Stimulated activated CD8-positive, alpha-beta memory T cell treated with anti-CD3 and anti-CD28 coated beads, Interleukin-15, amount 100 ng/mL, for 48 hours (primary cell): ENCODE measurements around the gene RAB26.

Experiments
- DNase-seq, 2 donors: peaks; one replicate each; pipeline ENCODE4 v3.0.0-alpha.2; 2020; ENCODE audit warnings: low read depth in 2 of 2

Gene RAB26

GRCh38 chr16:2159175-2159838, 10.9 kb downstream of the RAB26 start:
- no peak for DNase-seq

- DNase-seq = no peak
Observed at GRCh38 chr16:2160915-2161551, 12.6 kb downstream of the RAB26 start.

GRCh38 chr16:2161911-2162310, 13.5 kb downstream of the RAB26 start:
- no peak for DNase-seq

DNA sequence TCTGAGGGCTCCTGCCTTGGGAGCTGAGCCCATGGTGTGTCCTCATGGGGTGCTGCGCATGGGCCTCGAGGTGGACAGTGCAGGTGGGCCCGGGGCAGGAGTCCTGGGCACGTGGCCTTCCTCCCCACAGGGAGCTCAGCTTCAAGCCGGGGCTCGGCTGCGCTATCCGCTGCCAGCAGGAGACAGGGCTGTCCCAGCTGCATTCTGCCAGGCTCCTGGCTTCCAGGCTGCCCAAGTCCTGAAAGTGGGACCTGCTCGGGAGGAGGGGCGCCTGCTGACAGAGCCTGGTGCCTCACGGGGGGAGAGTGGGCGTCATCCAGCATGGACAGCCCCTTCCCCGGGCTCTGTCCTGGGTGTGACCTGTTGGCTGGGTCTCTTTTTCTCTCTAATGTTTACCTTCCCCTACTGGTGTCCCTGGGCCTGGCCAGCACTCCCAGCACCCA, 14.3 kb downstream of the RAB26 start:
- DNase-seq = no peak

DNA sequence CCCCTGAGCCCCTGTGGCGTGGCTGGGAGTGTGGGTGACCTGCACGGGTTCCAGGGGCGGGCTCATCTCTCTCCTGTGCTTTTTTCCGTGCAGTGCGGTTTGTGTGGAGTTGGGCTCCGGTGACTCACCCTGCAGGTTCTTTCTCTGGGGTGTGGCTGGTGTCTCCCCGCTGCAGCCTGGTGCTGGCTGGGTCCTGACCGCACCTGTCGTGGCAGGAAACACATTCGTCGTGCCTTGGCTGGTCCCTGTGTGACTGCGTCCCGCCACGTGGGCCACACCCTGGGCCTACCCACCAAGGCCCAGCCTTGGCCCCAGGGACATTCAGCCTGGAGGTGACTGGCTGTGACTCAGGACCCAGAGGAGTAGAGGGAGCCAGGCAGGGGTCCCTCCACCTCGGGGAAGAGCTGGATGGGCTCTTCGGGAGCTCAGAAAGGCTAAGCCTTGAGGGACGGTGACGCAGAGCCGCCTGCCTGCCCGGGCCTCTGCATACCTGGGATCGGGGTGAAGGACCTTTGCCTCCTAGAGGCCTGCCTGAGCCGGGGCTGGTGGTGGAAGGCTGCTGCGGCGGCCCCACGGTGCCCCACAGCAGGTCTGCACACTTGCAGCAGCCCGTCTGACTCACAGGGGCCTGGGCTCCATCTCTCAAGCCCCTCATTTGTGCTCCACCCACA, 14.9 kb downstream of the RAB26 start:
- no peak for DNase-seq

- DNase-seq = no peak
Observed at GRCh38 chr16:2165861-2166260, 17.4 kb downstream of the RAB26 start.

DNA sequence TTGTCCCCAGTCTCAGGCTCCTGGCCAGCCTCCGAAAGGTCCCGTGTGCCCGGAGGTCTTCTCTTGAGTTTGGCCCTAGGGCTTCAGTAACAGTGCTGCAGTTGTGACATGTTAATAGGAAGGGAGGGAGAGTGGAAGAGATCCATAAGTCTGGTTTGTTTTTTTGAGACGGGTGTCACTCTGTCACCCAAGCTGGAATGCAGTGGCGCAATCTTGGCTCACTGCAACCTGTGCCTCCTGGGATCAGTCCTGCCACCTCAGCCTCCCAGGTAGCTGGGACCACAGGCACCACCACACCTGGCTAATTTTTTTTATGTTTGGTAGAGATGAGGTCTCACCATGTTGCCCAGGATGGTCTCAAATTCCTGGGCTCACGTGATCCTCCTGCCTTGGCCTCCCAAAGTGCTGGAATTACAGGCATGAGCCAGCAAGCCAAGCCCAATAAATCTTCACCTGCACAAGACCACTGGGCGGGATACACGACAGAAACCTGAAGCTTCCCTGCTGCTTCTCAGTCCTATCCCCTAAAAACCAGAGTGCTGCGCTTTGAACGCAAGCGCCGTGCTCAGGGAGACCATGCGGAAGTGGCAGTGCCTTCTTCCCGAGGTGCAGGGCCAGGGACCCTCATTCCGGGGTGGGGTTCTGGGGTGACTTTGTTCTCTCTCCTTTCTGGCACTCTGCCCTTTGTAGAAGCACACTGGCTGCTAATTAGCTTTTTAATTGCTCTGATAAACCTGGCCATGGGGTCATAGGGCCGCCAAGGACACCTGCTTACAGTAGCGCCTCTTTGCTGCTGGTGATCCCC, 18.0 kb downstream of the RAB26 start:
- no peak for DNase-seq

DNA sequence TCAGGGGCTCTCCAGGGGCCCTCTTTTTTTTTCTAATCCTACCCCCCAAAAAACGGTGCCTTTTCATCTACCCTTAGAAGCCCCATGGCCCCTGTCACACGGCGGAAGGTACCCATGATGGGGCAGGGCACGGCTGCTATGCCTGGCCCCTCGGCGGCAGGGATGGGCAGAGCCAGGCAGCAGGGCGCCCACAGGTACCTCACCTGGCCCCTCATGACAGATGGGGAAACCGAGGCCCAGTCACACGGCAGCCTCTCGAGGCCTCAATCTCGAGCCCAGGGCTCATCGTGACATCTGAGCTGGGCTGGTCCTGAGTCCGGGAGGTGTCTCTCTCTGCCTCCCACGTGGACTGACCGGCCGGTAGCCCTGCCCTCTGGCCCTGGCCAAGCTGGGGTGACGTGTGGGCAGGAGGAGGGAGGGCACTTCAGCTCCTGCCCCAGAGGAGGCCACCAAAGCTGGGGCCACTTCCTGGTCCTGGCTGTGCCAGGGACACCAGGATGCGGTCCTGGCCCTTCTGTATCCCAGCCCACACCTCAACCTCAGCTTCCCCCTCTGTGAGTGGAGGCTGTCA, 18.7 kb downstream of the RAB26 start:
- no peak for DNase-seq

DNA sequence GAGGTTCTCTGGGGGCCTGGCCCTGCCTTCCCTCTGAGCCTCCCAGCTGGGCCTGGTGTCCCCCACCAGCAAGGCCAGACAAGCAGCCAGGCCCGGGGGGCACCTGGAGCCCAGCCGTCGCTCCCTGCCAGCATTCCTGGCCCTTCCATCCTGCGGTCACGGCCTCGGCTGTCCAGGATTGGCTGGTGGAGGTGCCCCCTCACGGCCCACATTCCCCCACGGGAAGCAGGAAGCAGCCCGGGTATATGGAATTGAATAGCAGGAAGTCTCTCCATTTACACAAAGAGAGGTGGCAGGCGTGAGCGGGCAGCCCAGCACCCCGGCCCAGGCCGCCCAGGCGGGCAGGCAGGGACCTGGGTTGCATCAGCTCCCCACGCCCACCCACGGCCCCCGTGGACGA, 21.7 kb downstream of the RAB26 start:
- DNase-seq = no peak

- DNase-seq = no peak
Observed at GRCh38 chr16:2170587-2171435, 22.4 kb downstream of the RAB26 start.

DNA sequence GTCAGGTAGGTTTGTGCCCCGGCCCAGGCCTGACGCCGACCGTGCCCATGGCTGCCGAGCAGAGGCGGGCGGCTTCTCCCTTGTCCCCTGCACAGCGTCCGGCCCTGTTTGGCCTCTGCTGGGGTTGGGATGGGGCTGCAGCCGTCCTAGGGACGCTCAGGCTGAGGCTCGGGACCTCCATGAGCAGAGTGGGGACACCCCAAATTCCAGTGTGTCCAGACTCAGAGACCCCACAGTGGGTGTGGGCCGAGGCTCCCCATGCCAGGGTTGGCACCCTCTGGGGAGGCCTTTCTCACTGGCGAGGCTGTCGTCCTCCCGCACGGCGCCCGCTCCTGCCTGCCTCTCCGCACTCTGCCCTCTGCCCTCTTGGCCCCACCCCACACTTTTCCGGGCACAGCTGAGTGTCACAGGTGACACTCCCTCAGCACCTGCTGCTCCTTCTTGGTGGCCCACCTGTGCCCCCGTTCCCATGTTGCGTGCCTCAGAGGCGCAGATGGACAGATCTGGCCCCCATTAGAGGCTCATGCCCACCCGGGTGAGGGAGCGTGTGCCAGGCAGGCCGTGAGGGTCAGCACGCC, 23.3 kb downstream of the RAB26 start:
- no peak for DNase-seq

DNA sequence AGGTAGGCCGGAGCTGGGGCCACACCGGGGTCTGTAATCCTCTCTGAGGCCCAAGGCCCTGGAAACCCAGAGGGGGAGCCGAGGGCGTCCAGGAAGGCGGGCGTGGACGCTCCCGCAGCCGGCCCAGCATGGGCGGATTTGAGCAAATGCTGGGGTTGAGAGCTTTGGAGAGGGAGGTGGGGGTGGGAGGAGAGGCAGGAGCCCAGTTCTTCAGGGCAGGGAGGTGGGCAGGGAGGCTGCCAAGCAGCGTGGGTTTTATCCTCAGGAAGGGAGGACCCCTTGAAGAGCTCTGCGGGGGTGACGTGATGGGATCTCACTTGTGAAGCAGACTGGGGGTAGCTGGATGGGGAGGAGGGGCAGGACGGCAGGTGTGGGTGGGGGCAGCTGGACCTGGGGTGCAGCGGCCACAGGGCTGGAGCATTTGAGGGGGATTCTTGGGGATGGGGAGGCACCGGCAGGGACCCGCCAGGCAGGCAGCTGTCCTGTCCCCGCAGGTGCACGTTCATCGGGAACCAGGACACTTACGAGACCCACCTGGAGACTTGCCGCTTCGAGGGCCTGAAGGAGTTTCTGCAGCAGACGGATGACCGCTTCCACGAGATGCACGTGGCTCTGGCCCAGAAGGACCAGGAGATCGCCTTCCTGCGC, 24.4 kb downstream of the RAB26 start:
- DNase-seq = no peak

DNA sequence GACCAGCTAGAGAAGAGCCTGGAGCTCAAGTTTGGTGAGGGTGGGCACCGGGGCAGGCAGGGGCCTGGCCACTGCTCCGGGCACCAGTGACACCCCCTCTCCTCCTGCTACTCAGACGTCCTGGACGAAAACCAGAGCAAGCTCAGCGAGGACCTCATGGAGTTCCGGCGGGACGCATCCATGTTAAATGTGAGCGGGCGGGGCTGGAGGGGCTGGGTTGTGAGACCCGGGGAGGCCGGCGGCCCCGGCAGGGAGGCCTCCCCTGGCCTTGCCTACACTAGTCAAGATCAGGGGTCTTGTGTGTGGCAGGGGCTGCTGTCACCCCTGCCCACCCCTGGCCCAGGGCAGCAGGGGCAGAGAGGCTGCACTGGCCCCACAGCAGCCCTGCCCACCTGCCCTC, 24.9 kb downstream of the RAB26 start:
- no peak for DNase-seq

GRCh38 chr16:2173916-2174315, 25.5 kb downstream of the RAB26 start:
- DNase-seq = no peak

DNA sequence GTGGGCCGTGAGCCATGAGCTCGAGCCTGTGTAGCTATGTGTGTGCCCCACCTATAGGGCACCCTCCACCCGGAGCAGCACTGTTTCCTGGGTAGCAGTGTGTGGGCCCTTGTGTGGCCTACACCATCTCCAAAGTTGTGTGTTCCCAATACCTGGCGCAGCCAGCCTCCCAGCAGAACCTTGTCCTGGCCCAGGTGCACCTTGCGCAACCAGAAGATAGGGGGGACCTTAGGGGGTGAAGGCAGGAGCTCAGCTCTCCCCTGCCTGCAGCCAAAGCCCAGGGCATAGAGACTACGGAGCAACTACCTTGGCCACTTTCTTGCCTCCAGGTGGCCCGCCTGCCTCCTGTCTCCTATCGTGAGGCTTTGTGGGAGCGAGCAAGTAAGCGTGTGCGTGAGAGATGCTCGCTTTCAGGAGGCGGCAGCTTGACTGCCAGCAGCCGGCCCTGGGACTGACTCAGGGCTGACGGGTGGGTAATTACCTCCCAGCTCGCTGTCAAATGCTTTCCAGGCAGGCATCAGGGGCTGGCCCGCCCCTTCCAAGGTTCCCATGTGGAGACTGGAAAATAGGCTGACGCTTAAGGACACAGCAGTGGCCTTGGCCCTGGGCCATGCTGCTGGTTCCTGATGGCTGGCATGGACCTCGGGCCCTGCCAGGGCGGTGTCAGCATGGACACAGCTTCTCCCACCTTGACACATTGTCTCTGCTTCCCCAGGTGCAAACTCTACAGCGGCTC, 26.1 kb downstream of the RAB26 start:
- no peak for DNase-seq

- no peak for DNase-seq
Observed at GRCh38 chr16:2175454-2175853, 27.0 kb downstream of the RAB26 start.

DNA sequence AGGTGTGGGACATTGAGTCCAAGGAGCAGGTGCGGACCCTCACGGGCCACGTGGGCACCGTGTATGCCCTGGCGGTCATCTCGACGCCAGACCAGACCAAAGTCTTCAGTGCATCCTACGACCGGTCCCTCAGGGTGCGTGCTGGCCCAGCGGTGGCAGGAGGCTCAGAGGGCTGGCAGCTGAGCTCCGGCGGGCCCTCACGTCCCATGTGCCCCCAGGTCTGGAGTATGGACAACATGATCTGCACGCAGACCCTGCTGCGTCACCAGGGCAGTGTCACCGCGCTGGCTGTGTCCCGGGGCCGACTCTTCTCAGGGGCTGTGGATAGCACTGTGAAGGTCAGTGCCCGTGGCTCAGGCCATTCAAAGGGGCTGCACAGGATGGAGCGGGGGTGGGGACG, 27.6 kb downstream of the RAB26 start:
- no peak for DNase-seq

- no peak for DNase-seq
Observed at GRCh38 chr16:2177101-2177500, 28.7 kb downstream of the RAB26 start.

GRCh38 chr16:2177561-2177960, 29.1 kb downstream of the RAB26 start:
- DNase-seq = no peak
